Panc1 (cell line): ENCODE measurements around the gene KIAA1671. TPM values are rescaled to one million over a fixed set of nuclear protein-coding genes. Genes with fewer than 3 reads are reported as not detected.

Experiments
- ATAC-seq: fragments of 200-7000 bp; cut with Tn5 transposase; 2 replicates; pipeline ENCODE4 v1.9.1; 2020; ENCODE audit warnings: mild to moderate bottlenecking, moderate library complexity
- BruUV-seq: library from RNA; stranded (reverse); fragments of 400-500 nt; replicated peaks from 2 replicates; lab custom pipeline; 2021; lab: Mats Ljungman, UMichigan
- CTCF ChIA-PET: fragments of 300-600 bp; sonication (Branson Sonifier 250); formaldehyde crosslinking; loops from one replicate; lab custom pipeline; 2022; ENCODE audit warnings: antibody characterized with exemption; lab: Charles Lee
- POLR2A ChIA-PET: fragments of 300-600 bp; sonication (Branson Sonifier 250); formaldehyde crosslinking; loops from one replicate; lab custom pipeline; 2022; ENCODE audit warnings: antibody characterized with exemption; lab: Charles Lee
- DNase-seq: peaks from one replicate; pipeline ENCODE4 v3.0.0-alpha.2; 2010; ENCODE audit warnings: low read depth, low spot score
- H3K27ac ChIP-seq: 2 replicates; pipeline ENCODE4 v1.5.1; 2011; ENCODE audit warnings: mild to moderate bottlenecking, low read length, inconsistent platforms
- H3K27me3 ChIP-seq: fragments of 200-500 bp; sonication (Bioruptor generic); 2 replicates; pipeline ENCODE4 v1.6.0; 2014; ENCODE audit warnings: low read length, inconsistent platforms; ENCODE audit not compliant: control insufficient read depth, insufficient read depth
- H3K36me3 ChIP-seq: fragments of 200-500 bp; sonication (Bioruptor generic); 2 replicates; pipeline ENCODE4 v1.5.1; 2014; ENCODE audit warnings: inconsistent platforms, mild to moderate bottlenecking, low read length, moderate library complexity; ENCODE audit not compliant: control insufficient read depth, insufficient read depth
- H3K4me1 ChIP-seq: 2 replicates; pipeline ENCODE4 v1.5.1; 2011; ENCODE audit warnings: inconsistent platforms, mild to moderate bottlenecking, low read length, moderate library complexity; ENCODE audit not compliant: control insufficient read depth, insufficient read depth
- H3K4me3 ChIP-seq, 2 experiments: 2 replicates each; pipeline ENCODE4 v1.5.1; 2011 to 2012; ENCODE audit warnings: low read depth in 2 of 2, low read length in 2 of 2, mild to moderate bottlenecking in 2 of 2, inconsistent platforms in 1 of 2, moderate library complexity in 1 of 2
- H3K9me3 ChIP-seq: fragments of 200-500 bp; sonication (Bioruptor generic); 2 replicates; pipeline ENCODE4 v1.5.1; 2014; ENCODE audit warnings: low read depth, mild to moderate bottlenecking, inconsistent platforms, low read length, moderate library complexity; ENCODE audit not compliant: control insufficient read depth, insufficient read depth
- POLR2AphosphoS5 ChIP-seq: IDR thresholded peaks from 2 replicates; pipeline ENCODE4 v1.6.1; 2012; ENCODE audit warnings: mild to moderate bottlenecking, low read depth, low read length, moderate library complexity
- SIN3A ChIP-seq: IDR thresholded peaks from 2 replicates; pipeline ENCODE4 v1.6.1; 2012; ENCODE audit warnings: low read depth, mild to moderate bottlenecking, low read length, moderate library complexity, borderline replicate concordance; ENCODE audit not compliant: insufficient read depth
- TCF7L2 ChIP-seq: IDR thresholded peaks from 2 replicates; pipeline ENCODE4 v1.6.1; 2011; ENCODE audit warnings: mild to moderate bottlenecking, low read depth, low read length, inconsistent platforms
- in situ Hi-C: cut with HindIII; loops from 2 replicates; pipeline ENCODE4 v1.10.0; 2016; ENCODE audit warnings: low sequenced_read_pairs, low pct_unique_long_range_greater_than_20kb
- intact Hi-C: fragments of 100-400 bp; cut with micrococcal nuclease; formaldehyde crosslinking; loops from one replicate; pipeline ENCODE4 v1.10.0; 2022; ENCODE audit not compliant: unreplicated experiment
- total RNA-seq: library from RNA; stranded (reverse); gene quantifications from one replicate; pipeline ENCODE4 v1.2.1, GENCODE V29; 2021; ENCODE audit not compliant: unreplicated experiment
- TF ChIP-seq, protein P1 (sequence below): fragments of 450-650 bp; IDR thresholded peaks from 2 replicates; pipeline ENCODE4 v1.5.1; 2017; ENCODE audit warnings: mild to moderate bottlenecking
- TF ChIP-seq, protein P2 (sequence below), 2 experiments: IDR thresholded peaks; 2 replicates each; pipeline ENCODE4 v1.6.1; 2011 to 2012; ENCODE audit warnings: low read depth in 2 of 2, control low read depth in 1 of 2, low read length in 1 of 2, mild to moderate bottlenecking in 1 of 2, moderate library complexity in 1 of 2; ENCODE audit not compliant: insufficient read depth in 1 of 2

Gene KIAA1671
- total RNA-seq, 1 experiment from 2014 or later = 48.1 TPM

DNA sequence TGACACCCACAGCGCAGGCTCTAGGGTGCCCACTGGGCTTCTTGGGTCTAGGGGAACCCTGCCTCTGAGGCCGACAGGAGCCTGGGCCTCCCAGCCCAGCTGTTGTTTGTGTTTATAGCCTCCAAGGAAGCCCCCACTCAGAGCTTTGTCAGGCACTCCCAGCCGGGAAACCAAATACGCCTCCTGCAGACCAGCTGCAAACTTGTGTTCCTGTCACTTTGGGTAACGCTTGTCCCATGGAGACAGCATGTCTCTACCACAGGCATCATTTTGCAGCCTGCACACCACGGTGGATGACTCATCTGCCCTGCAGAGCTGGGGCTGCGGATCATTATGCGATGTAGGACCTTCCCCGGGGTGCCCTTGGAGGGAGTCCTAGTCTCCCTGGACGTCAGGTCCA lies 206.5 kb downstream of the KIAA1671 start:
- Histone ChIP-seq H3K4me3 (no peak overlapping the region), H3K4me1 (no peaks in the 10 kb centered on the region), H3K9me3 (no peaks in the 10 kb centered on the region), H3K27ac (no peak overlapping the region), H3K27me3 (no peaks in the 10 kb centered on the region), H3K36me3 (no peaks in the 10 kb centered on the region)
- POLR2A ChIA-PET = no interaction called here
- intact Hi-C loops (no loop called here), in situ Hi-C loops (no loop called here)
- DNase-seq (no peak), ATAC-seq (no peak)
- TF ChIP-seq TCF7L2 (no peak), POLR2AphosphoS5 (no peak), SIN3A (no peak)
- TF ChIP-seq, protein P1, sequence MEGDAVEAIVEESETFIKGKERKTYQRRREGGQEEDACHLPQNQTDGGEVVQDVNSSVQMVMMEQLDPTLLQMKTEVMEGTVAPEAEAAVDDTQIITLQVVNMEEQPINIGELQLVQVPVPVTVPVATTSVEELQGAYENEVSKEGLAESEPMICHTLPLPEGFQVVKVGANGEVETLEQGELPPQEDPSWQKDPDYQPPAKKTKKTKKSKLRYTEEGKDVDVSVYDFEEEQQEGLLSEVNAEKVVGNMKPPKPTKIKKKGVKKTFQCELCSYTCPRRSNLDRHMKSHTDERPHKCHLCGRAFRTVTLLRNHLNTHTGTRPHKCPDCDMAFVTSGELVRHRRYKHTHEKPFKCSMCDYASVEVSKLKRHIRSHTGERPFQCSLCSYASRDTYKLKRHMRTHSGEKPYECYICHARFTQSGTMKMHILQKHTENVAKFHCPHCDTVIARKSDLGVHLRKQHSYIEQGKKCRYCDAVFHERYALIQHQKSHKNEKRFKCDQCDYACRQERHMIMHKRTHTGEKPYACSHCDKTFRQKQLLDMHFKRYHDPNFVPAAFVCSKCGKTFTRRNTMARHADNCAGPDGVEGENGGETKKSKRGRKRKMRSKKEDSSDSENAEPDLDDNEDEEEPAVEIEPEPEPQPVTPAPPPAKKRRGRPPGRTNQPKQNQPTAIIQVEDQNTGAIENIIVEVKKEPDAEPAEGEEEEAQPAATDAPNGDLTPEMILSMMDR = no peak
- TF ChIP-seq, protein P2, sequence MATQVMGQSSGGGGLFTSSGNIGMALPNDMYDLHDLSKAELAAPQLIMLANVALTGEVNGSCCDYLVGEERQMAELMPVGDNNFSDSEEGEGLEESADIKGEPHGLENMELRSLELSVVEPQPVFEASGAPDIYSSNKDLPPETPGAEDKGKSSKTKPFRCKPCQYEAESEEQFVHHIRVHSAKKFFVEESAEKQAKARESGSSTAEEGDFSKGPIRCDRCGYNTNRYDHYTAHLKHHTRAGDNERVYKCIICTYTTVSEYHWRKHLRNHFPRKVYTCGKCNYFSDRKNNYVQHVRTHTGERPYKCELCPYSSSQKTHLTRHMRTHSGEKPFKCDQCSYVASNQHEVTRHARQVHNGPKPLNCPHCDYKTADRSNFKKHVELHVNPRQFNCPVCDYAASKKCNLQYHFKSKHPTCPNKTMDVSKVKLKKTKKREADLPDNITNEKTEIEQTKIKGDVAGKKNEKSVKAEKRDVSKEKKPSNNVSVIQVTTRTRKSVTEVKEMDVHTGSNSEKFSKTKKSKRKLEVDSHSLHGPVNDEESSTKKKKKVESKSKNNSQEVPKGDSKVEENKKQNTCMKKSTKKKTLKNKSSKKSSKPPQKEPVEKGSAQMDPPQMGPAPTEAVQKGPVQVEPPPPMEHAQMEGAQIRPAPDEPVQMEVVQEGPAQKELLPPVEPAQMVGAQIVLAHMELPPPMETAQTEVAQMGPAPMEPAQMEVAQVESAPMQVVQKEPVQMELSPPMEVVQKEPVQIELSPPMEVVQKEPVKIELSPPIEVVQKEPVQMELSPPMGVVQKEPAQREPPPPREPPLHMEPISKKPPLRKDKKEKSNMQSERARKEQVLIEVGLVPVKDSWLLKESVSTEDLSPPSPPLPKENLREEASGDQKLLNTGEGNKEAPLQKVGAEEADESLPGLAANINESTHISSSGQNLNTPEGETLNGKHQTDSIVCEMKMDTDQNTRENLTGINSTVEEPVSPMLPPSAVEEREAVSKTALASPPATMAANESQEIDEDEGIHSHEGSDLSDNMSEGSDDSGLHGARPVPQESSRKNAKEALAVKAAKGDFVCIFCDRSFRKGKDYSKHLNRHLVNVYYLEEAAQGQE (IDR thresholded peaks at IDR 0.05; ENCODE audit: insufficient read depth in 1 of 2, low read depth in 2 of 2, low read length in 1 of 2) = no peak
- CTCF ChIA-PET = no interaction called here
- no TSS peak for BruUV-seq

DNA sequence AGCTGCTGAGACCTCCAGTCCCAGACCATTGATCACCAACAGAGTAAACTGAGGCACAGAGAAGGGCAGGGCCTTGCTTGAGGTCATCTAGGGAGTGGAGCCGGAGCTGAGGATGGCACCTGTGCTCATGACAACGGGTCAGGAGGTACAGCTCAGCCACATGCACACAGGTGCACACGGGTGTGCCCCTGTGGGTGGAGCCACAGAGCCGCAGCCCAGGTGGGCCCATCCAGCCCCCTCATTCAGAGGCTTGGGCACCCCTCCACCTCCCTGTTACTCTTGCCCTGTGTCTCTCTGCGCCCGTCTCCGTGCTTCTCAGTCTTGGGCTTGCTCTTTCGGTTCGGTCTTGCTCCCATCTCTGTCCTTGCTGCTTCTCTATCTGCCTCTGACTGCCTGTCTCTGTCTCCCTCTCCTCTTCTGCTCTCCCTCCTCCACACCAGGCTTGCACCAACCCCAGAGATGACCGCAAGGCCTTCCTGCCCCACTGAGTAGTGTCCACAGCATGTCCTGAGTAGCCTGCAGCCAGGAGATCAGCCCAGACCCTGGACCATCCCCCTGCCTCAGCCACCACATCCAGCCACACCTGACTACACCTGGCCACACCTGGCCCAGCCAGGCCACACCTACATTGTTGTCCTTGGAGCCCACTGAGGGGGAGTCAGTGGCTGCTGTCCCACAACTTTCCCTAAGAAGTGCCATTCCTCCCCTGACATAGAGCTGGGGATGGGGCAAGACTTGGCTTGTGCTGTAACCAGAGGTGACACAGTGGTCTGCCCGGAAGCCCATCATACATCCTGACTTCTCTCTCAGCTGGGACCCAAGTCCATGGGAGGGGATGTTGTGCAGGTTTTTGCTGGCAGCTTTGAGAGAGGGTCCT lies 207.8 kb downstream of the KIAA1671 start:
- no peaks in the 10 kb centered on the region for H3K36me3 ChIP-seq
- no peak for DNase-seq
- no peaks in the 10 kb centered on the region for H3K9me3 ChIP-seq
- ChIA-PET CTCF (interaction anchor here (0.7 kb wide), 1 partner anchor 309 kb away, joined by 3 read pairs; no protein-coding TSS in a partner anchor), POLR2A (no interaction called here)
- no TSS peak for BruUV-seq
- no peak overlapping the region for H3K4me3 ChIP-seq
- no peaks in the 10 kb centered on the region for H3K4me1 ChIP-seq
- intact Hi-C loops (no loop called here), in situ Hi-C loops (no loop called here)
- H3K27me3 ChIP-seq = no peaks in the 10 kb centered on the region
- no peak overlapping the region for H3K27ac ChIP-seq
- no peak for ATAC-seq
- TF ChIP-seq, protein P1 = no peak
- no peak for TF ChIP-seq TCF7L2
- no peak for TF ChIP-seq SIN3A
- TF ChIP-seq POLR2AphosphoS5 = no peak
- TF ChIP-seq, protein P2 (IDR thresholded peaks at IDR 0.05; ENCODE audit: insufficient read depth in 1 of 2, low read depth in 2 of 2, low read length in 1 of 2) = no peak
